ENCODE results near the gene KIRREL3. TPM values are rescaled to one million over a fixed set of nuclear protein-coding genes. Genes with fewer than 3 reads are reported as not detected.

KIRREL3 gene
- total and polyA plus RNA-seq, 4 donors, result 0.02 to 0.71 (median 0.15) TPM; not detected in 1

GRCh38 chr11:127027789-127028188 lies 27.2 kb upstream of the KIRREL3 start:
- ATAC-seq (ENCODE audit: insufficient read depth, low FRiP score) (no peak), DNase-seq (no peak)
- H3K27me3 ChIP-seq (ENCODE audit: control insufficient read depth in 3 of 3, insufficient read depth in 3 of 3, low read length in 2 of 3), result no peaks in the 10 kb centered on the region
- no peaks in the 10 kb centered on the region for H3K4me1 ChIP-seq (ENCODE audit: control insufficient read depth in 5 of 5, insufficient read depth in 5 of 5, low read length in 5 of 5)
- H3K4me3 ChIP-seq, result no peak overlapping the region
- H3K9ac ChIP-seq (ENCODE audit: insufficient read depth in 1 of 2, low read length in 2 of 2), result no peak overlapping the region
- peaks cover 0 to 2% (median 0%) of the 10 kb centered on the region in 4 donors for H3K9me3 ChIP-seq (ENCODE audit: control insufficient read depth in 4 of 4, insufficient read depth in 3 of 4, low read length in 3 of 4)
- H3K27ac ChIP-seq (ENCODE audit: low read depth in 1 of 2, low read length in 1 of 2), result no peak overlapping the region
- no peaks in the 10 kb centered on the region for H3K36me3 ChIP-seq (ENCODE audit: control insufficient read depth in 4 of 4, insufficient read depth in 4 of 4, low read length in 4 of 4)
- TF ChIP-seq CTCF (IDR thresholded peaks at IDR 0.05; ENCODE audit: control extremely low read depth, extremely low read depth), result no peak
- WGBS, 2 donors, result 78 to 85% methylated on average over 5 of the region's 5 CpGs

- Histone ChIP-seq H3K9ac (ENCODE audit: insufficient read depth in 1 of 2, low read length in 2 of 2) (no peak overlapping the region), H3K4me1 (ENCODE audit: control insufficient read depth in 5 of 5, insufficient read depth in 5 of 5, low read length in 5 of 5) (no peaks in the 10 kb centered on the region), H3K4me3 (no peak overlapping the region), H3K27ac (ENCODE audit: low read depth in 1 of 2, low read length in 1 of 2) (no peak overlapping the region), H3K27me3 (ENCODE audit: control insufficient read depth in 3 of 3, insufficient read depth in 3 of 3, low read length in 2 of 3) (no peaks in the 10 kb centered on the region), H3K36me3 (ENCODE audit: control insufficient read depth in 4 of 4, insufficient read depth in 4 of 4, low read length in 4 of 4) (no peaks in the 10 kb centered on the region), H3K9me3 (ENCODE audit: control insufficient read depth in 4 of 4, insufficient read depth in 3 of 4, low read length in 3 of 4) (no peaks in the 10 kb centered on the region)
- 65 to 70% methylated on average over 4 of the region's 4 CpGs for WGBS, 2 donors
- no peak for ATAC-seq (ENCODE audit: insufficient read depth, low FRiP score)
- no peak for TF ChIP-seq CTCF (IDR thresholded peaks at IDR 0.05; ENCODE audit: control extremely low read depth, extremely low read depth)
- DNase-seq, result no peak
These were observed 26.4 kb upstream of the KIRREL3 start for GRCh38 chr11:127027000-127027399.

- no peak overlapping the region for H3K4me3 ChIP-seq
- WGBS, 2 donors, result 90 to 94% methylated on average over 2 of the region's 2 CpGs
- H3K9me3 ChIP-seq (ENCODE audit: control insufficient read depth in 4 of 4, insufficient read depth in 3 of 4, low read length in 3 of 4), result no peaks in the 10 kb centered on the region
- no peak overlapping the region for H3K27ac ChIP-seq (ENCODE audit: low read depth in 1 of 2, low read length in 1 of 2)
- H3K4me1 ChIP-seq (ENCODE audit: control insufficient read depth in 5 of 5, insufficient read depth in 5 of 5, low read length in 5 of 5), result no peaks in the 10 kb centered on the region
- DNase-seq, result no peak
- H3K36me3 ChIP-seq (ENCODE audit: control insufficient read depth in 4 of 4, insufficient read depth in 4 of 4, low read length in 4 of 4), result no peaks in the 10 kb centered on the region
- no peak overlapping the region for H3K9ac ChIP-seq (ENCODE audit: insufficient read depth in 1 of 2, low read length in 2 of 2)
- TF ChIP-seq CTCF (IDR thresholded peaks at IDR 0.05; ENCODE audit: control extremely low read depth, extremely low read depth), result no peak
- H3K27me3 ChIP-seq (ENCODE audit: control insufficient read depth in 3 of 3, insufficient read depth in 3 of 3, low read length in 2 of 3), result no peaks in the 10 kb centered on the region
- no peak for ATAC-seq (ENCODE audit: insufficient read depth, low FRiP score)
These were observed 23.4 kb upstream of the KIRREL3 start for GRCh38 chr11:127023991-127024390.

- Histone ChIP-seq H3K9ac (ENCODE audit: insufficient read depth in 1 of 2, low read length in 2 of 2) (no peak overlapping the region), H3K36me3 (ENCODE audit: control insufficient read depth in 4 of 4, insufficient read depth in 4 of 4, low read length in 4 of 4) (no peaks in the 10 kb centered on the region), H3K27me3 (ENCODE audit: control insufficient read depth in 3 of 3, insufficient read depth in 3 of 3, low read length in 2 of 3) (peaks cover 0 to 4% (median 0%) of the 10 kb centered on the region in 3 donors), H3K27ac (ENCODE audit: low read depth in 1 of 2, low read length in 1 of 2) (no peak overlapping the region), H3K4me1 (ENCODE audit: control insufficient read depth in 5 of 5, insufficient read depth in 5 of 5, low read length in 5 of 5) (no peaks in the 10 kb centered on the region), H3K4me3 (no peak overlapping the region), H3K9me3 (ENCODE audit: control insufficient read depth in 4 of 4, insufficient read depth in 3 of 4, low read length in 3 of 4) (peaks cover 0 to 1% (median 0%) of the 10 kb centered on the region in 4 donors)
- no peak for TF ChIP-seq CTCF (IDR thresholded peaks at IDR 0.05; ENCODE audit: control extremely low read depth, extremely low read depth)
- ATAC-seq (ENCODE audit: insufficient read depth, low FRiP score), result no peak
- DNase-seq, result no peak
- 81 to 83% methylated on average over 8 of the region's 8 CpGs for WGBS, 2 donors
These were observed 18.2 kb upstream of the KIRREL3 start for GRCh38 chr11:127018683-127019279.
